Heart left ventricle (tissue), 16 donors: Measurements from ENCODE around the gene MZB1. TPM values are rescaled to one million over a fixed set of nuclear protein-coding genes. Genes with fewer than 3 reads are reported as not detected.

Experiments
- ATAC-seq, 4 donors: fragments of 200-7000 bp; cut with Tn5 transposase; one replicate each; pipeline ENCODE4 v1.9.1; 2020 to 2022; ENCODE audit warnings: moderate library complexity in 4 of 4, mild to moderate bottlenecking in 3 of 4, moderate number of reproducible peaks in 1 of 4
- DNase-seq, 5 donors: peaks; one replicate each; pipeline ENCODE4 v3.0.0-alpha.2; 2020
- H3K27ac ChIP-seq, 12 donors: fragments of 200-600 bp; sonication (generic) in 4 of 12; one replicate each; pipeline versions ENCODE4 v1.5.0 to v1.8.0; 2016 to 2022; ENCODE audit warnings: mild to moderate bottlenecking in 2 of 12
- H3K27me3 ChIP-seq, 9 donors: fragments of 200-600 bp; sonication (generic) in 2 of 9; one replicate each; pipeline versions ENCODE4 v1.5.1 to v1.8.0; 2016 to 2022; ENCODE audit warnings: mild to moderate bottlenecking in 3 of 9
- H3K36me3 ChIP-seq, 9 donors: fragments of 200-600 bp; sonication (generic) in 2 of 9; one replicate each; pipeline versions ENCODE4 v1.5.0 to v1.8.0; 2018 to 2022; ENCODE audit warnings: mild to moderate bottlenecking in 2 of 9
- H3K4me1 ChIP-seq, 12 donors: fragments of 200-600 bp; sonication (generic) in 4 of 12; one replicate each; pipeline versions ENCODE4 v1.5.0 to v1.8.0; 2016 to 2022; ENCODE audit warnings: mild to moderate bottlenecking in 3 of 12
- H3K4me3 ChIP-seq, 12 donors: fragments of 200-600 bp; sonication (generic) in 4 of 12; one replicate each; pipeline versions ENCODE4 v1.5.0 to v1.8.0; 2017 to 2022; ENCODE audit warnings: mild to moderate bottlenecking in 9 of 12, moderate library complexity in 4 of 12
- H3K9me3 ChIP-seq, 12 donors: fragments of 200-600 bp; sonication (generic) in 4 of 12; one replicate each; pipeline versions ENCODE4 v1.5.0 to v1.8.0; 2016 to 2022; ENCODE audit warnings: mild to moderate bottlenecking in 1 of 12
- POLR2A ChIP-seq, 2 donors: fragments of 450-650 bp; IDR thresholded peaks; one replicate each; pipeline ENCODE4 v1.6.1; 2017; ENCODE audit warnings: antibody characterized with exemption in 2 of 2, mild to moderate bottlenecking in 2 of 2, moderate library complexity in 2 of 2
- WGBS, 4 donors: extraction: QIAGEN DNeasy Blood & Tissue Kit in 2 of 4; methylation state at CpG; one replicate each; pipeline versions ENCODE4 v1.1.5 to v1.1.7; 2013 to 2018; 5-methylcytosine and 5-hydroxymethylcytosine counted together
- intact Hi-C, 10 donors: fragments of 100-400 bp; cut with DNase I; formaldehyde crosslinking; loops; one replicate each; pipeline versions ENCODE4 v1.11.1 to v1.14.2; 2022
- polyA plus RNA-seq, 2 donors: library from polyadenylated mRNA; stranded (reverse); fragments of 200-250 nt; gene quantifications; one replicate each; pipeline ENCODE4 v1.2.3, GENCODE V29; 2013
- total RNA-seq, 9 donors: library from RNA; depleted of rRNA in 2 of 9; stranded (reverse); fragments of >200 nt in 2 of 9; fragmentation: NEBNext Ultra II Directional in 3 of 9; extraction: Animal tissue kit (Norgen Biotek cat#: 25700) in 3 of 9; gene quantifications; one replicate each; pipeline versions ENCODE4 v1.1.0 to v1.2.4, GENCODE V29; 2016 to 2023
- TF ChIP-seq, protein P1 (sequence below), 12 donors: fragments of 200-600 bp; sonication (generic) in 4 of 12; IDR thresholded peaks; one replicate each; pipeline versions ENCODE4 v1.5.0 to v1.8.0; 2018 to 2022; ENCODE audit warnings: antibody characterized with exemption in 12 of 12, mild to moderate bottlenecking in 5 of 12
- donor health status: ischemic (EF 13 %, LVEDD 7.1; RV severe dilation, severe dysfunction).
- donor health status: healthy with polysubstance abuse.
- donor health status: DM: no; HTN: yes; CAD: no.
- donor health status: DM: no; HTN: no; CAD: no.
- donor health status: ischemic (EF 25% LVEDD 6.9; RV normal size, moderate dysfunction).
- donor health status: ischemic (EF 25% LVEDD 5.7; RV mildly dilated, moderate dysfunction).
- donor health status: healthy.
- donor health status: DM: yes; HTN: yes; CAD: no.
- donor health status: ischemic (EF 35%, LVEDD 5.7; RV mildly dilated, moderate dysfunction).
- donor health status: nonischemic (EF 11% LVEDD 7.7; RV severe dilation, severe dysfunction).
- donor health status: DM: yes; HTN: yes; CAD: no.
- donor health status: PGD.
- donor health status: ischemic (EF 29% LVEDD 5.4; RV normal size, mild dysfunction).
- donor health status: nonischemic (EF 23%, LVEDD 6.1; RV moderate dilation, normal function).

The MZB1 gene
- total and polyA plus RNA-seq, 11 donors, result 0.31 to 5.2 (median 0.81) TPM; not detected in 2

DNA sequence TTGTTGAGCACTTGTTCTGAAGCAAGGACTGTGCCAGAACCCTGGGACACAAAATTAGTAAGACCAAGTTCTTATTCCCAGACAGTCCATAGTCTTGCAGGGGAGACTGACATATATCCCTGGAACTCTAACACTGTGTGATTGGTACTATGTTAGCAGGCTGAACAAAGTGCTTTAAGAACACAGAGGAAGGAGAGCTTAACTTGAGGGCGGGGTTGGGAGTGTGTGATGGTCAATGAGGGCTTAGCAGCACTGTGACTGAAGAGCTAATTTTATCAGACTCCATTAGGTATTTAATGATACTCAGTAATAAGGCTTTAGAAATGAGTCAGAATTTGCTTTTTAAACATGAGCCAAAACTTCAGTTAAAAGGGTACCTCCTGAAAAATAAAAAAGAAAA is 29.1 kb upstream of the MZB1 start:
- WGBS, 4 donors, result 32 to 38% (median 36%) methylated on average over 1 of the region's 1 CpG
- ATAC-seq (peak; percentile 60 to 69 (median 66)), DNase-seq (peak in 2 of 5 donors; percentile 46 to 47)
- H3K9me3 ChIP-seq, result no peaks in the 10 kb centered on the region
- TF ChIP-seq, protein P1, sequence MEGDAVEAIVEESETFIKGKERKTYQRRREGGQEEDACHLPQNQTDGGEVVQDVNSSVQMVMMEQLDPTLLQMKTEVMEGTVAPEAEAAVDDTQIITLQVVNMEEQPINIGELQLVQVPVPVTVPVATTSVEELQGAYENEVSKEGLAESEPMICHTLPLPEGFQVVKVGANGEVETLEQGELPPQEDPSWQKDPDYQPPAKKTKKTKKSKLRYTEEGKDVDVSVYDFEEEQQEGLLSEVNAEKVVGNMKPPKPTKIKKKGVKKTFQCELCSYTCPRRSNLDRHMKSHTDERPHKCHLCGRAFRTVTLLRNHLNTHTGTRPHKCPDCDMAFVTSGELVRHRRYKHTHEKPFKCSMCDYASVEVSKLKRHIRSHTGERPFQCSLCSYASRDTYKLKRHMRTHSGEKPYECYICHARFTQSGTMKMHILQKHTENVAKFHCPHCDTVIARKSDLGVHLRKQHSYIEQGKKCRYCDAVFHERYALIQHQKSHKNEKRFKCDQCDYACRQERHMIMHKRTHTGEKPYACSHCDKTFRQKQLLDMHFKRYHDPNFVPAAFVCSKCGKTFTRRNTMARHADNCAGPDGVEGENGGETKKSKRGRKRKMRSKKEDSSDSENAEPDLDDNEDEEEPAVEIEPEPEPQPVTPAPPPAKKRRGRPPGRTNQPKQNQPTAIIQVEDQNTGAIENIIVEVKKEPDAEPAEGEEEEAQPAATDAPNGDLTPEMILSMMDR (IDR thresholded peaks at IDR 0.05), result no peak
- no peak for TF ChIP-seq POLR2A (IDR thresholded peaks at IDR 0.05)
- H3K4me3 ChIP-seq, result no peak overlapping the region
- H3K27ac ChIP-seq, result peak overlapping the region; percentile 81 to 96 (median 91)
- intact Hi-C loops, result no loop called here
- H3K27me3 ChIP-seq, result no peaks in the 10 kb centered on the region
- H3K36me3 ChIP-seq, result peaks cover 0 to 49% (median 38%) of the 10 kb centered on the region in 9 donors
- peaks cover 18 to 74% (median 62%) of the 10 kb centered on the region in 12 donors for H3K4me1 ChIP-seq

DNA sequence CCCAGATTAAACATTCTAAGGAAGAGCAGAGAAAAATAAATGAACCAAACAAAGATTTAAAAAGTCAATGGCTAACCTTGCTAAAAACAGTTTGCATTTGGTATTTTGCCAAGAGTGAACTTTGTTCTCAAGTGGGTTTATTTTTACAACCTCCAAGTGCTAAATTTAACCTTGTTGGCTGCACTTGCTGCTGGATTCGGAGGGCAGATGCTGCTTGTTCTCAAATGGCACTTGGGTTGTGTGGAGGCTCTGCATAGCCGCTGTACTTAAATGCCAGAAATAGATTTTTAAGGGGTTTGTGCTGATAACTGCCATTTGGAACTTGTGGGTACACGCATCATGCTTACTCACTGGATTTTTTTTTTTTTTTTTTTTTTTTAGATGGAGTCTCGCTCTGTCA is 27.5 kb upstream of the MZB1 start:
- 27 to 37% (median 32%) methylated on average over 4 of the region's 4 CpGs for WGBS, 4 donors
- Histone ChIP-seq H3K4me3 (no peak overlapping the region), H3K36me3 (peaks cover 0 to 53% (median 39%) of the 10 kb centered on the region in 9 donors), H3K27me3 (no peaks in the 10 kb centered on the region), H3K9me3 (no peaks in the 10 kb centered on the region), H3K4me1 (peaks cover 18 to 73% (median 63%) of the 10 kb centered on the region in 12 donors), H3K27ac (peak overlapping the region; percentile 81 to 96 (median 91))
- peak; percentile 63 to 73 (median 70) for ATAC-seq
- intact Hi-C loops, result loop anchor here in 2 of 10 donors (1.0 to 2.0 kb wide), 2 partner anchors 22 kb away; partner anchors contain the start of gene PROB1 (in 2 of the 2)
- TF ChIP-seq, protein P1 (IDR thresholded peaks at IDR 0.05), result no peak
- TF ChIP-seq POLR2A (IDR thresholded peaks at IDR 0.05), result no peak
- peak in 4 of 5 donors; percentile 73 to 82 (median 78) for DNase-seq

DNA sequence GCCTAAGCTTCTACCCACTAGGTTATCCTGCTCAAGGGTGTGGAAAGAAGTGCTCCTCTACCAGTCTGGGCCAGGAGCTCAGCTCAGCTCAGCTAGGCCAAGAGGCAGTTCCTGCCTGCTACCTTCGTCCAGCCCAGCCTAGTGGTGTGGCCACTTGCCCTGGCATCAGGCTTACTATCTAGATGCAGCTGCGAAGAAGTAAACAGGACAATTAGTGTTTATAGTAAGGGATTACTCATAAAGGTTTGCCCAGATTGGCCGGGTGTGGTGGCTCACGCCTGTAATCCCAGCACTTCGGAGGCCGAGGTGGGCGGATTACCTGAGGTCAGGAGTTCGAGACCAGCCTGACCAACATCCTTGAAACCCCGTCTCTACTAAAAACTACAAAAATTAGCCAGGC is 26.9 kb upstream of the MZB1 start:
- TF ChIP-seq, protein P1 (IDR thresholded peaks at IDR 0.05), result no peak
- TF ChIP-seq POLR2A (IDR thresholded peaks at IDR 0.05), result no peak
- ATAC-seq (no peak), DNase-seq (no peak)
- no peak overlapping the region for H3K4me3 ChIP-seq
- H3K4me1 ChIP-seq, result peaks cover 18 to 73% (median 63%) of the 10 kb centered on the region in 12 donors
- peaks cover 0 to 56% (median 35%) of the 10 kb centered on the region in 9 donors for H3K36me3 ChIP-seq
- WGBS, 4 donors, result 66 to 77% (median 68%) methylated on average over 8 to 9 of the region's 9 CpGs
- peak overlapping the region; percentile 79 to 96 (median 86) for H3K27ac ChIP-seq
- H3K27me3 ChIP-seq, result no peaks in the 10 kb centered on the region
- intact Hi-C loops, result loop anchor here in 2 of 10 donors (1.0 to 2.0 kb wide), 2 partner anchors 21 to 22 kb away; partner anchors contain the start of gene PROB1 (in 2 of the 2)
- H3K9me3 ChIP-seq, result no peaks in the 10 kb centered on the region

DNA sequence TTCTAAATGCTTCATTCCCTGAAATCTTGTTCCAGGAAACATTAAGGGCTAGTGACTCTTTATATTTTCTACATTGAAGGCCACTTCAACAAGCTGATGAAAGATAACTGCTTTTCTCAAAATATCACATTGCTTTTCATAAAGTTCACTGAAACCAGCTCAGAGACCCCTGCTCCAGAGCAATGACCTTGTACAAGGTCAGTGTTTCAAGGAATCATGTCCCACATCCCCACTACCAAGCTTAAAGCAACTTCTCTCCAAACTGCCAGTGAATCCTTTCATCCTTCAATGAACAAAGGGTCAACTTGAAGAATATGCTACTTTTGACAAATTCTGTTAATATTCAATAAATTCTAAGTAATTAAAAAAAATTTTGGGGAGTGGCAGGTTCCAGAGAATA is 26.2 kb upstream of the MZB1 start:
- H3K9me3 ChIP-seq, result no peaks in the 10 kb centered on the region
- peak overlapping the region; percentile 79 to 96 (median 86) for H3K27ac ChIP-seq
- H3K27me3 ChIP-seq, result no peaks in the 10 kb centered on the region
- no peak for TF ChIP-seq POLR2A (IDR thresholded peaks at IDR 0.05)
- TF ChIP-seq, protein P1 (IDR thresholded peaks at IDR 0.05), result no peak
- peaks cover 0 to 56% (median 29%) of the 10 kb centered on the region in 9 donors for H3K36me3 ChIP-seq
- DNase-seq (no peak), ATAC-seq (no peak)
- no peak overlapping the region for H3K4me3 ChIP-seq
- peaks cover 18 to 74% (median 63%) of the 10 kb centered on the region in 12 donors for H3K4me1 ChIP-seq
- intact Hi-C loops, result loop anchor here in 2 of 10 donors (2.0 kb wide), 1 partner anchor 21 kb away; the partner anchor contains the start of gene PROB1 (in 2 of the 2)
